Measurements from ENCODE around the gene SPATA9.

The SPATA9 gene

DNA sequence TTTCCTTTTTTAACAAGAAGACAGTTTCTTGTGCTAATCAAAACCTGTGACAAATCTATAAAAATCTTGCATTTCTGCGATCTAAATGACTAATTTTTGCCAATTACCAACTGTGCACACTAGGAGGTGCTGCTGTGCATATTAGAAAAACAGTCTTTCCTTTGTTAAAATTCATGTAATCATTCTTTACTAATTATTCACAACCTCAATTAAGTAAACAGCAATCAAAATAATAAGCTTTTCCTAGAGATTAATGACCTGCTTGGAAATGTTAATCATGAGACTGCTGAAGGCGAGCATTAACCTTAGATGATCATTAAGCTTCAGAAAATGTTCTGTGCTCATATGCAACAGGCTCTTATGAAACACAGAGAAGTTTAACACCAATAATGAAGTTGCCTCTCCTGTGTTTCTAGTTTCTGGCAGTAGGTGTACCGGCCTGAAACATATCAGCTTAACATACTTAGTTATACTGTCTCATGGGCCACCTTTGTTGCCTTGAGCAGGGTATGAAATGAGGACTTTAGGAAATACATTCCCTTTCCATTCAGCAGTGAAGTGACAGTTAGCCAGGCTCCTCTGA lies 18.5 kb downstream of the SPATA9 start:
- TF ChIP-seq, protein P1, sequence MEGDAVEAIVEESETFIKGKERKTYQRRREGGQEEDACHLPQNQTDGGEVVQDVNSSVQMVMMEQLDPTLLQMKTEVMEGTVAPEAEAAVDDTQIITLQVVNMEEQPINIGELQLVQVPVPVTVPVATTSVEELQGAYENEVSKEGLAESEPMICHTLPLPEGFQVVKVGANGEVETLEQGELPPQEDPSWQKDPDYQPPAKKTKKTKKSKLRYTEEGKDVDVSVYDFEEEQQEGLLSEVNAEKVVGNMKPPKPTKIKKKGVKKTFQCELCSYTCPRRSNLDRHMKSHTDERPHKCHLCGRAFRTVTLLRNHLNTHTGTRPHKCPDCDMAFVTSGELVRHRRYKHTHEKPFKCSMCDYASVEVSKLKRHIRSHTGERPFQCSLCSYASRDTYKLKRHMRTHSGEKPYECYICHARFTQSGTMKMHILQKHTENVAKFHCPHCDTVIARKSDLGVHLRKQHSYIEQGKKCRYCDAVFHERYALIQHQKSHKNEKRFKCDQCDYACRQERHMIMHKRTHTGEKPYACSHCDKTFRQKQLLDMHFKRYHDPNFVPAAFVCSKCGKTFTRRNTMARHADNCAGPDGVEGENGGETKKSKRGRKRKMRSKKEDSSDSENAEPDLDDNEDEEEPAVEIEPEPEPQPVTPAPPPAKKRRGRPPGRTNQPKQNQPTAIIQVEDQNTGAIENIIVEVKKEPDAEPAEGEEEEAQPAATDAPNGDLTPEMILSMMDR (IDR thresholded peaks at IDR 0.05), result peak; percentile 89

DNA sequence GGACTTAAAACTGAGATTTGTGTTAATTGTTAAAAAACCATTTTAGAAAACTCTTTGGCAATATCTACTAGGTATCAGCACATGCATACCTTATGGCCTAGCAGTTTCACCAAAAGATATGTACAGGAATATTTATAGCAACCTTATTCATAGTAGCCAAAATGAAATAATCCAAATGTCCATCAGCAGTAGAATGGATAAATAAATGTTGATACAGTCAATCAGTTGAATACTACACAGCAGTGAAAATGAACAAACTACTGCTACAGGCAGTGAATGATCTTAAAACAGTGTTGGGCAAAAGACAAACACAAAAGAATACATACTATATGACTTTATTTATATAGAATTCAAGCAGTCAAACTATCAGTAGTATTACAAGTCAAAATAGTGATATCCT lies 19.8 kb downstream of the SPATA9 start:
- TF ChIP-seq, protein P1 (IDR thresholded peaks at IDR 0.05), result no peak

DNA sequence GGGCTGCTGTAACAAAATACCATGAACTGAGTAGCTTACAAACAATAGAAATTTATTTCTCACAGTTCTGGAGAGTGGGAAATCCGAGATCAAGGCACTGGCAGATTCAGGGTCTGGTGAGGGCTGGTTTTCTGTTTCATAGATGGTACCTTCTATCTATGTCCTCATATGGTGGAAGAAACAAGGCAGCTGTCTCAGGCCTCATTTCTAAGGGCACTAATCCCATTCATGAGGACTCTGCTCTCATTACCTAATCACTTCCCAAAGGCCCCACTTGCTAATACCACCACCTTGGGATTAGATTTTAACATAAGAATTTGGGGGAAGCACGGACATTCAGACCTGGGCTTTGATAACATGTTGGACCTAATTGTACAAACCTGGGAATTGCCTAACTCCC lies 22.7 kb downstream of the SPATA9 start:
- TF ChIP-seq, protein P1 (IDR thresholded peaks at IDR 0.05), result no peak

DNA sequence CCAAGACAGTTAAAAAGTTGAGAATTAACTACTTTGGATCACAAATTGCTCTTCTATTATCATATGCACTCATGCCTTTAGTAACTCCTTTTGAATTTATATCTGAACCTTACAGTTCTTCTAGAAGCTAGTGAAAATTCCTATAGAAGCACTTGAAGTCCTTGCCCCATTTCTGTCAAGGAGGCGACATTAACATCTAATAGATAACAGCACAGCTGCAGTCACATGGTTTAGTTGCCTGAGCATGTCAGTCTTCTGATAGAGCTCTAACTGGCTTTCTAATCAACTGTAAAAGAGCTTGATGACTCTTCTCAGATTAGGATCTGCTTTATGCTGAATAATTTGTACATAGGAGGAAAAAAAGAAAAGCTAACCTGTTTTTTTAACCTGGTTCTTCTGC lies 27.2 kb downstream of the SPATA9 start:
- TF ChIP-seq, protein P1 (IDR thresholded peaks at IDR 0.05), result no peak

DNA sequence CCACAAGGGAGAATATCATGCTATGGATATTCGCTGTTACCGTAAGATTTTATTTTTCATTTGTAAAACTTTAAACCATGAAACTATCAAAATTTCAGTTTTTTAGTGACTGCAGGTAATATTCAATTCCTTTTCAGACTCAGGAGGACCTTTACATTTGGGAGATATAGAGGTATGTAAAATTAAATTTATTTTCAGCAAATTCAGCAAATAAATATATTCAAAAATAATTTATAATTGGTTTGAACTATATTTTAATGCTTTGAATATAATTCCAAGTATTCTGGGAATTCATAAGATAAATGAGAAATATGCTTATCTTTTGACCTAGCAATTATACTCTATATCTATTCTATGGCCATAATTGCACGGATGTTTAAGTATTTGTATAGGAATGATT lies 28.6 kb downstream of the SPATA9 start:
- TF ChIP-seq, protein P1 (IDR thresholded peaks at IDR 0.05), result no peak

DNA sequence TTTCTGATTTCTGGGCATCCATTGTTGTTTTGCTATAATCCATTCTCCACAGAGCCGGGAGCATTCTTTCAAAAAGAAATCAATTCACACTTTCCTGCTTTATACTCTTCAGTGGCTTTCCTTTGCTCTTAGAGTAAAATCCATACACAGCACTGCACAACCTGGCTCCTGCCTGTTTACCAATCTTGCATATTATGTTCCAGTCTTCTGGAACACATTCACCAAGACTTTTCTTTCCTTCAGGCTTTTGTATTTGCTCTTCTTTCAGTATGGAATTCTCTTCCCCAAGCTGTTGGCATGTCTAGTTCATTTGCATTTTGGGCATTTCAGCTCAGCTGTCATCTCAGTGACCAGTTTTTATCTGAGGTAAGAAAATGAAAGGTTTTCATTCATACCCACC lies 29.9 kb downstream of the SPATA9 start:
- TF ChIP-seq, protein P1 (IDR thresholded peaks at IDR 0.05), result no peak

DNA sequence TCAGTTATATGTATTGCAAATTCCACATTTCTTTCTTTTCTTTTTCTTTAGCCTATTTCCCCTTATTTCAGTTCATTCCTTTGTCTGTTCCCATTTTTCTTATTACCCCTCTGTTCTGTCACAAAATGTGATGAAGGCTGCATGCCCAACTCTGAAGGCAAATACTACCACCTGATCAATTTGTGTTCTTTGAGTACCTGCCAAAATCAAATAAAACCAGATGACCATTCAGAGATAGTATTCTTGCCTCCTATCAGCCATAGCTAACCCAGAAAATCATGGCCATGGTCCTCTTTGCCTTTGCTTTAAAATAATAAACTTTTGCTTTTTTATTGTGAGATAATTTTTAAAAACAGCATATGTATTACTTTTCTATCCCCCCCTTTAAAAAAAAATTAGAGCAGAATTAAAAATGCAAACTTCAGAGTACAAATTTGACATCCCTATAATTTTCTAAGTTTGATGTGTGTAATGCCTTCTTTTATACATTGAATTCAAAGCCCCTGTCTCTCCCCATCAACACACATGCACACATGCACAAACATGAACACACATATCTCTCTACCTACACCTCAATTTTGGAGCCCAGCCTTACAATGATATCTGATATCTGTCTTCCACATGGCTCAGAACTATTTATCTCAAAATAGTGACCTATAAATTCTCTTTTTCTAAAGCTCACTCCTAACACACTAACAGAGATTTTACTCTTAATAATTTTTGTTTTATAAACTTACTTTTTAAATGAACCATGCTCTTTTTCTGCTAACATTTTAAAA lies 32.8 kb downstream of the SPATA9 start:
- TF ChIP-seq, protein P1 (IDR thresholded peaks at IDR 0.05), result no peak

Data from LNCAP (cell line).